ENCODE data around the gene TPSAB1.

The TPSAB1 gene

GRCh38 chr16:1287982-1288670 is 47.6 kb downstream of the TPSAB1 start:
- peaks cover 41 to 90% of the 10 kb centered on the region in 2 donors for H3K27me3 Mint-ChIP-seq
- H3K4me1 Mint-ChIP-seq (ENCODE audit: low read depth in 2 of 2): no peaks in the 10 kb centered on the region
- ATAC-seq (replicated peaks) (no peak), DNase-seq (no peak)
- no peak overlapping the region for H3K4me3 Mint-ChIP-seq
- no peaks in the 10 kb centered on the region for H3K36me3 Mint-ChIP-seq (ENCODE audit: insufficient read depth)
- no peaks in the 10 kb centered on the region for H3K9me3 Mint-ChIP-seq
- no peak overlapping the region for H3K27ac Mint-ChIP-seq

DNA sequence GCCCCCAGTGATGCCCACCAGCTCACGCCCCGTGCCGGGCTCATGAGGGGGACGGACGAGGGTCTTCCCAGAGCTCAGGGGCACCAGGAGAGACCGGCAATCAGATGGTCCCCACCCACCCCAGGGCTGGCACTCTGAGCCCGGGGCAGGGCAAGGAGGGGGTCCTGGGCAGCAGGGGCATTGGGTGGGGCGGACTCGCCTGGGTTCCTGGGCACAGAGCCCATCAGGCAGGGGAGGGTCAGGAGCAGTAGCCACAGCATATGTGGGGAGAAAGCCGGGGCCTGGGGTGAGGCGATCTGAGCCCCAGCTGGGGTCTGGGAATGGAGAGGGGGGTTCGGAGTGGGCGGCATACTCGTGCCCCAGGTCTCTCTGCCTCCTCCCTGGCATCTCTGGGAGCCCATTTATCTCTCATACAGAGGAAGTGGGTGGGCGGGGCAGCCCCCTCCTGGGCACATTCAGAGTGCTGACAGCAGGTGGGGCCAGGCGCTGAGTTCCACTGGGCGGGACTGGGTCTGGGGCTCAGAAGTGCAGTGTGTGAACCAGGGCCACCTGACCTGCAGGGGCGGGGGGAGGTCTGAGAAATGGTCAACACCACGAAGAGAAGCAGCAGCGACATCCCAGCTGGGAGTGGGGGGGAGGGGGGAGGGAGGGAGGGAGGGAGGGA is 48.4 kb downstream of the TPSAB1 start:
- DNase-seq (no peak), ATAC-seq (replicated peaks) (peak; percentile 29)
- H3K4me1 Mint-ChIP-seq (ENCODE audit: low read depth in 2 of 2): no peaks in the 10 kb centered on the region
- H3K4me3 Mint-ChIP-seq: no peak overlapping the region
- no peaks in the 10 kb centered on the region for H3K36me3 Mint-ChIP-seq (ENCODE audit: insufficient read depth)
- H3K9me3 Mint-ChIP-seq: no peaks in the 10 kb centered on the region
- H3K27me3 Mint-ChIP-seq: peaks cover 44 to 90% of the 10 kb centered on the region in 2 donors
- H3K27ac Mint-ChIP-seq: no peak overlapping the region

GRCh38 chr16:1289477-1289866 is 49.0 kb downstream of the TPSAB1 start:
- H3K27me3 Mint-ChIP-seq: peaks cover 49 to 90% of the 10 kb centered on the region in 2 donors
- H3K4me1 Mint-ChIP-seq (ENCODE audit: low read depth in 2 of 2): no peaks in the 10 kb centered on the region
- no peaks in the 10 kb centered on the region for H3K36me3 Mint-ChIP-seq (ENCODE audit: insufficient read depth)
- H3K27ac Mint-ChIP-seq: no peak overlapping the region
- DNase-seq (no peak), ATAC-seq (replicated peaks) (no peak)
- no peak overlapping the region for H3K4me3 Mint-ChIP-seq
- H3K9me3 Mint-ChIP-seq: no peaks in the 10 kb centered on the region

GRCh38 chr16:1290063-1290501 is 49.6 kb downstream of the TPSAB1 start:
- peaks cover 53 to 94% of the 10 kb centered on the region in 2 donors for H3K27me3 Mint-ChIP-seq
- H3K9me3 Mint-ChIP-seq: no peaks in the 10 kb centered on the region
- DNase-seq: no peak
- no peaks in the 10 kb centered on the region for H3K36me3 Mint-ChIP-seq (ENCODE audit: insufficient read depth)
- H3K4me3 Mint-ChIP-seq: no peak overlapping the region
- no peak for ATAC-seq (replicated peaks)
- H3K27ac Mint-ChIP-seq: no peak overlapping the region
- no peaks in the 10 kb centered on the region for H3K4me1 Mint-ChIP-seq (ENCODE audit: low read depth in 2 of 2)

DNA sequence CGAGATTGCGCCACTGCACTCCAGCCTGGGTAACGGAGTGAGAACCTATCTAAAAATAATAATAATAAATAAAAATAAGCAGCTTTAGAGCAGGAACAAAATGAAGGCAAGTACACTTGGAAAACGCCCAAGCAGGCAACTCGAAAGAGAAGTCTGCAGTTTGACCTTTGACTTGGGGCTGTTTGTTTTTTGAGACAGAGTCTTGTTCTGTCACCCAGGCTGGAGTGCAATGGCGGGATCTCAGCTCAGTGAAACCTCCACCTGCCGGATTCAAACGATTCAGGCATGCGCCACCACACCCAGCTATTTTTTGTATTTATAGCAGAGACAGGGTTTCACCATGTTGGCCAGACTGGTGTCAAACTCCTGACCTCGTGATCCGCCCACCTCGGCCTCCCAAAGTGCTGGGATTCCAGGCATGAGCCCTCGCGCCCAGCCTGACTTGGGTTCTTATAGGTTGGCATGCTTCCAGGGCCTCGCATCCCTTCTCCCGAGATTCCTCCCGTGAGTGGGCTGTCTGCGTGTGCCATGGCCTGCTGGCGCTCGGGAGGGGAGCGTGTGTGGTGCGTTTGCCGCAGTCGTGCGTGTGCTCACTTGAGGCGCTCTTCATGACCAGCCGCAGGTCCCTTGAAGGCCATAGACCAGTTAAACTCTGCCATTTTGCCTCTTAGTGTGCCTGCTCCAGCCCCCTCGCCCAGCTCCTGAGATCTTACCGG is 50.5 kb downstream of the TPSAB1 start:
- Mint-ChIP-seq H3K27me3 (peaks cover 60 to 94% of the 10 kb centered on the region in 2 donors), H3K27ac (no peak overlapping the region), H3K4me3 (no peak overlapping the region), H3K36me3 (ENCODE audit: insufficient read depth) (no peaks in the 10 kb centered on the region), H3K4me1 (ENCODE audit: low read depth in 2 of 2) (no peaks in the 10 kb centered on the region), H3K9me3 (no peaks in the 10 kb centered on the region)
- ATAC-seq (replicated peaks): no peak
- no peak for DNase-seq

- ATAC-seq (replicated peaks): no peak
- Mint-ChIP-seq H3K27me3 (peaks cover 55 to 91% of the 10 kb centered on the region in 2 donors), H3K4me3 (no peak overlapping the region), H3K27ac (no peak overlapping the region), H3K4me1 (ENCODE audit: low read depth in 2 of 2) (no peaks in the 10 kb centered on the region), H3K9me3 (no peaks in the 10 kb centered on the region), H3K36me3 (ENCODE audit: insufficient read depth) (no peaks in the 10 kb centered on the region)
- no peak for DNase-seq
Measured at GRCh38 chr16:1291576-1291974, 51.1 kb downstream of the TPSAB1 start.

All from effector memory CD8-positive, alpha-beta T cell (primary cell).